SU-DHL-6 (cell line): ENCODE data around the gene CLCNKB.
"Not testable (repeated sequence)": the region's sequence is repeated elsewhere in the genome, so short reads cannot be mapped to it uniquely, and the experiment has no call there.

Source experiments
- CTCF ChIP-seq: fragments of 200-600 bp; sonication (generic); IDR thresholded peaks from one replicate; pipeline ENCODE4 v1.5.1; 2017; ENCODE audit warnings: antibody characterized with exemption, mild to moderate bottlenecking, low read length, moderate library complexity; ENCODE audit not compliant: insufficient read depth, poor library complexity, severe bottlenecking
- EZH2phosphoT487 ChIP-seq: fragments of 200-600 bp; sonication (generic), shearing (Covaris generic); conservative IDR thresholded peaks from 2 replicates; pipeline ENCODE4 v1.6.1; 2018; ENCODE audit warnings: mild to moderate bottlenecking, antibody characterized with exemption, low read length, moderate library complexity, mixed read lengths

GRCh38 chr1:16051949-16052348 lies 8.4 kb downstream of the CLCNKB start:
- TF ChIP-seq CTCF, EZH2phosphoT487: not testable (repeated sequence)
